MV-4-11 (cell line): ENCODE data around the gene ARFRP1.

Experiments used
- DNase-seq: peaks from one replicate; lab custom pipeline; 2025; lab: John Stamatoyannopoulos, UW

Gene ARFRP1

GRCh38 chr20:63743210-63743970 is 35.6 kb upstream of the ARFRP1 start:
- no peak for DNase-seq

DNA sequence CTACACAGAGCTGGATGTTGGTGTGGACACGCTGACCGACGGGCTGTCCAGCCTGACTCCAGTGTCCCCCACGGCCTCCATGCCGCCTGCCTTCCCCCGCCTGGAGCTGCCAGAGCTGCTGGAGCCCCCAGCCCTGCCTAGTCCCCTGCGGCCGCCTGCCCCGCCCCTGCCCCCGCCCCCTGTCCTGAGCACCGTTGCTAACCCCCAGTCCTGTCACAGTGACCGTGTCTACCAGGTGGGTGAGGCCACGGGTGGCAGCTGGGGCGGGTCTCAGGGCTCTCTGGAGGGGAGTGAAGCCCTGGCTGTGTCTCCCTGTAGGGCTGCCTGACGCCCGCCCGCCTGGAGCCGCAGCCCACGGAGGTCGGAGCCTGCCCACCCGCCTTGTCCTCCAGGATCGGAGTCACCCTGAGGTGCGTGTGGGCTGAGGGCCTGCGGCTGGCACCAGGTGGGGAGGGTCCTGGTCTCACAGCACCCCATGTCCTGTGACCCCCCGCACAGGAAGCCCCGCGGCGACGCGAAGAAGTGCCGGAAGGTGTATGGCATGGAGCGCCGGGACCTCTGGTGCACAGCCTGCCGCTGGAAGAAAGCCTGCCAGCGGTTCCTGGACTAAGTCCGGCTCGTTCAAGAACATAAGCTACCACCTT is 34.7 kb upstream of the ARFRP1 start:
- DNase-seq = no peak

GRCh38 chr20:63741676-63742380 is 34.1 kb upstream of the ARFRP1 start:
- no peak for DNase-seq

- no peak for DNase-seq
These were observed 33.5 kb upstream of the ARFRP1 start for GRCh38 chr20:63741354-63741675.

DNA sequence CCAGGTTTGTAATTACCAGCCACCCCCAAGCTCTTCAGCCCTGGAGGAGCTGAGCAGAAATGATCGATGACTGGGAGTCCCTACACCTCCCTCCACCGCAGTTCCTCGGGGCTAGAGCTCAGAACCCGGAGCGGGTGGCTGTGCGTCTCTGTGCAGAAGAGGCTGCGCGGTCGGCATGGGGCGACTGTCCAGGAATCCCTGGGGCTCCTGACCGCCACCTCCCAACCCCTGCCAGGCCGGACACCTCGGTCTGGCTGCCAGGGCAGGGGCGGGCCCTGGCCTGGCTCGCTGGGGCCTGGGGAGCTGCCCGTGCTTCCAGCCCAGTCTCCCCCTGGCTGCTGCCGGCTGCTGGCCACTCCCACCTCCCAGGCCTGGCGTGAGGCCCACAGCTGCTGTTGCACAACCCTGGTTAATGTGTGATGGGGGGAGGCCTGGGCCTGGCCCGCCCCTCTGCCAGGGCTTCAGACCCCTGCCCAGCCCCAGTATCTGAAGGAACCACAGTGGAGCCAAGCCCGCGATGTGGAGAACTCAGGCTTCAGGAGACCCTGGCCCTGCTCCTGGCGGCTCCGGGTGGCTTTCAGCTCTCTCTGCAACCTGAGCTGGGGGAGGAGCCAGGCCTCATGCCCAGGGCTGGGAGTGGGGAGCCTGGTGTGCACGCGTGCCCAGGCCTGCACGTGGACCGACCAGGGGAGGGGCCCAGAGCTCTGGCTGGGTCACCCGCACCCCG is 33.0 kb upstream of the ARFRP1 start:
- peak; percentile 82 for DNase-seq

DNA sequence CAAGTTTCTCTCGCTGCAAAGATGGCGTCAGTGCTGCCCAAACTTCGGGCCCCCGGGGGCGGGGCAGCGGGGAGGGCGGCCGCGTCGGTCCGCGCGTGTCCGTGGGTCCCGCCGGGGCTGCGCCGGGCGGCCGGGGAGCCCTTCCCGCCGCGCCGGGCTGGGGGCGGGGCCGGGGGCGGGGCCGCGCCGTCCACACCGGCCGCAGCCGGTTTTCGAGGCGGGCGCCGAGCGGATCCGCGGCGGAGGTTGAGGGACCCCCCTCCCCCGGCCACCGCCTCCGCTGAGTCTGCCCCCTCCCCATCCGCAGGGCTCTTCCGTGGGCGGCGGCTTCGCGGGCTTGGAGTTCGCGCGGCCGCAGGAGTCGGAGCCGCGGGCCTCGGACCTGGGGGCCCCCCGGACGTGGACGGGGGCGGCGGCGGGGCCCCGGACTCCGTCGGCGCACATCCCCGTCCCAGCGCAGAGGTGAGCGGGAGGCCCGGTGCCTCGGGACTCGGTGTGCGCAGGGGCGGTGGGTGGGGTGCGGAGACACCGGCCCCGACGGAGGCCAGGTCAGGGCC is 32.4 kb upstream of the ARFRP1 start:
- DNase-seq = peak; percentile 31

- DNase-seq = peak; percentile 62
These were observed 31.6 kb upstream of the ARFRP1 start, which contains the start of gene SLC2A4RG for GRCh38 chr20:63739130-63740069. Gene SLC2A4RG, plus strand, starts transcription at chr20:63739776. Its CDS starts 137 bp downstream, at chr20:63739913.

- no peak for DNase-seq
These were observed 30.9 kb upstream of the ARFRP1 start for GRCh38 chr20:63738687-63739129.

DNA sequence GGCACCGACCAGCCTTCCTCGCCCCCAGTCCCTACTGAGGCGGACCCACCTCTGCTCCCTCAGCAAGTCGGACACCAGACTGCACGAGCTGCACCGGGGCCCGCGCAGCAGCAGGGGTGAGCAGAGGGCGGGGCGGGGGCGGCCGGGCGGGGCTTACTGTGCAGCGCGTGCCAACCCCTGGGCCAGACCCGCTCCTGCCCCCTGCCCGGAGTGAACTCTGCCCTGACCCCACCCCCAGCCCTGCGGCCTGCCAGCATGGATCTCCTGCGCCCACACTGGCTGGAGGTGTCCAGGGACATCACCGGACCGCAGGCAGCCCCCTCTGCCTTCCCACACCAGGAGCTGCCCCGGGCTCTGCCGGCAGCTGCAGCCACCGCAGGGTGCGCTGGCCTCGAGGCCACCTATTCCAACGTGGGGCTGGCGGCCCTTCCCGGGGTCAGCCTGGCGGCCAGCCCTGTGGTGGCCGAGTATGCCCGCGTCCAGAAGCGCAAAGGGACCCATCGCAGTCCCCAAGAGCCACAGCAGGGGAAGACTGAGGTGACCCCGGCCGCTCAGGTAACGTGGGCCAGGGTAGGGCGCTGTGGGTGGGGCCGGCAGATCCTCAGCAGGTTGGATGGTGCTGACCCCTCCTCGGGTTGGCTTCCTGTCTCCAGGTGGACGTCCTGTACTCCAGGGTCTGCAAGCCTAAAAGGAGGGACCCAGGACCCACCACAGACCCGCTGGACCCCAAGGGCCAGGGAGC is 30.3 kb upstream of the ARFRP1 start:
- DNase-seq = no peak

- no peak for DNase-seq
These were observed 29.8 kb upstream of the ARFRP1 start for GRCh38 chr20:63737695-63737944.

GRCh38 chr20:63736893-63737694 is 29.3 kb upstream of the ARFRP1 start:
- no peak for DNase-seq

DNA sequence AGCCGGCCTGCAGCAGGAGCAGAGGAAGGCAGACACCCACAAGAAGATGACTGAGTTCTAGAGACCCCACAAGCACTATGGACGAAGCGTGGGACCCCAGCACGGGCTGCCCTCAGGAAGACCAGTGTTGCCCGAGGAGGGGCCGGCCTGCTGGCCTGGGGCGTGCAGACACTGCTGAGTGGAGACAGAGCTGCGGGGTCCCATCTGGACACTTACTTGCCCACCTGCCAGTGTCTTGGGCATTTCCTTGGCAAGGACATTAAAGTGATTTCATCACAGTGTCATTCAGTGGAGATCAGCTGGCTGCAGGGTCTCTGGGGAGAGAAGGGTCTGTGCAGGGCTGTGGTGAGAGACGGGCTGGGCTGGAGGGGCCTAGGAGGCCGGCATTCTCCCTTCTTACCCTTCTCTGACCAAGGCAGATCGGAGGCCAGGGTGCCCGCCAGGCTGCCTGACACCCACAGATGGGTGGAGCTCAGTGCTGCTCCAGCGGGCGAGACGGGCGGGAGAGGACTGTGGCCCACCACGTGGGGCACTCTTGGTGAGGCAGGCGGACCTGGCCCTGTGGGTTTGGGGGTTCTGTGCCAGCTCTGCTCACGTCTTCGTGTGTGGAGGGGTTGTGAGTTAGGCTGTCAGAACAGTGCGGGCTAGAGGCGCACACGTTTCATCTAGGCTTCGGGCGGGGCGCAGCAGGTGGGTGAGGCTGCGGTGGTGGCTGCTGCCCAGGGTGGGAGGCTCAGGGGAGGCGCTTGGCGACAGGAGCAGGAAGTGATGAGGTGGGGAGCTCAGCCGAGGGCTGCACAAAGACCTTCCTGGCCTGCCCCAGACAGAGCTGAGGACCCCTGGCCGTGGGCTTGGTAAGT is 28.3 kb upstream of the ARFRP1 start, which contains the start of gene LIME1:
Gene LIME1, plus strand, starts transcription at position 806 of the 860 bp plus-strand sequence. CDS start 886 bp downstream, outside the sequence.
- no peak for DNase-seq

DNA sequence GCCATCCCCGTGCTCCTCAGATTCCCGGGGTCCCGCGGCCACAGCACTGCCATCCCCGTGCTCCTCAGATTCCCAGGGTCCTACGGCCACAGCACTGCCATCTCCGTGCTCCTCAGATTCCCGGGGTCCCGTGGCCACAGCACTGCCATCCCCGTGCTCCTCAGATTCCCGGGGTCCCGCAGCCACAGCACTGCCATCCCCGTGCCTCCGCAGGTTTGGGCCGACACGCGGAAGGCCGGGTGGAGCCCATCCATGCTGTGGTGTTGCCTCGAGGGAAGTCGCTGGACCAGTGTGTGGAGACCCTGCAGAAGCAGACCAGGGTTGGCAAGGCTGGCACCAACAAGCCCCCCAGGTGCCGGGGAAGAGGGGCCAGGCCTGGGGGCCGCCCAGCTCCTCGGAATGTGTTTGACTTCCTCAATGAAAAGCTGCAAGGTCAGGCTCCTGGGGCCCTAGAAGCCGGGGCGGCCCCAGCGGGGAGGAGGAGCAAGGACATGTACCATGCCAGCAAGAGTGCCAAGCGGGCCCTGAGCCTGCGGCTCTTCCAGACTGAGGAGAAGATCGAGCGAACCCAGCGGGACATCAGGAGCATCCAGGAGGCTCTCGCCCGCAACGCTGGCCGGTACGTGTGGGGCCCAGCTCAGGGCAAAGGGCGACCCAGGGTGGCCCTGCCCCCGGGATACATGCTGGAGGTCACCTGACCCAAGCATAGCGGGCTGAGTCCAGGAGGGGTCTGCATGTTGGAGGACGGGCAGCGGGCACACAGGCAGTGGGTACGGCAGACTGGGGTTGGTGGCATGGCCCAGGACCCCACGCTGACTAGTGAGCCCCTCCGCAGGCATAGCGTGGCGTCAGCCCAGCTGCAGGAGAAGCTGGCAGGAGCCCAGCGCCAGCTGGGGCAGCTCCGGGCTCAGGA is 27.4 kb upstream of the ARFRP1 start:
- DNase-seq = no peak

GRCh38 chr20:63734111-63734945 is 26.6 kb upstream of the ARFRP1 start:
- no peak for DNase-seq

DNA sequence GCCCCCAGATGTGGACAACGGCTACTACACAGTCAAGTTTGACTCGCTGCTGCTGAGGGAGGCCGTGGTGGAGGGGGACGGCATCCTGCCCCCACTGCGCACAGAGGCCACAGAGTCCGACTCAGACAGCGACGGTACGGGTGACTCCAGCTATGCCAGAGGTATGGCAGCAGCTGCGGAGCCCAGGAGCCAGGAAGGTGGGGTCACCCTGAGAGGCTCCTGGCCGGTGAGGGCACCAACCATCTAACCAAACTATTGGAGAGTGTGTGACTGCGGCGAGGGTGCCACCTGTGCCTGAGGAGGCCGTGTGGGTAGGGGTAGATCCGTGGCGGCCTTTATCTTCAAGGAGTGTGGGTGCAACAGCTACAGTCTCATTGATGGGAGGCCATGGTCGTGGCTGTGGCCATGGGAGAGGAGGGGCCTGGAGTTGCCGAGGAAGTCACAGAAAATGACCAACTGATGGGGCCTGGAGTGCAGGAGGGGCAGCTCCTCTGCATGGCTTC is 25.9 kb upstream of the ARFRP1 start:
- no peak for DNase-seq

DNA sequence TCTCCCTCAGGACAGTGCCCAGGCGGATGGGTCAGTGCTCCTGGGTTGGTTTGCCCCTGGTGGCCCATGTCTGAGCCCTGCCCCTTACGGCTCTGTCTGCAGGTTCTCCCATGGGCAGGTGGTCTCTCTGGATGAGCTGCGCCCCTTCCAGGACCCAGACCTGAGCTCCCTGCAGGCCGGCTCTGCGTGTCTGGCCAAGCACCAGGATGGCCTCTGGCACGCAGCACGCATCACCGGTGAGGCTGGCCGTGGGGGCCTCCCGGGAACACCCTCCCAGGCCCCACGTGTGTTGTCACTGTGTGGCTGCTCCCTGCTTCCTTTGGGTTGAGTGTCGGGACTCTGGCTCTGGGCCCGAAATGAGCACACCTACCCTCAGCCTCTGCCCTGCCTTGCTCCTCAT is 25.3 kb upstream of the ARFRP1 start:
- no peak for DNase-seq
